GM18858 (cell line): ENCODE data around the gene WFIKKN1.

ENCODE experiments used
- ATAC-seq: cut with Tn5 transposase; IDR thresholded peaks from one replicate; pipeline ENCODE4 v1.9.1; 2021; ENCODE audit not compliant: unreplicated experiment

The WFIKKN1 gene, protein sequence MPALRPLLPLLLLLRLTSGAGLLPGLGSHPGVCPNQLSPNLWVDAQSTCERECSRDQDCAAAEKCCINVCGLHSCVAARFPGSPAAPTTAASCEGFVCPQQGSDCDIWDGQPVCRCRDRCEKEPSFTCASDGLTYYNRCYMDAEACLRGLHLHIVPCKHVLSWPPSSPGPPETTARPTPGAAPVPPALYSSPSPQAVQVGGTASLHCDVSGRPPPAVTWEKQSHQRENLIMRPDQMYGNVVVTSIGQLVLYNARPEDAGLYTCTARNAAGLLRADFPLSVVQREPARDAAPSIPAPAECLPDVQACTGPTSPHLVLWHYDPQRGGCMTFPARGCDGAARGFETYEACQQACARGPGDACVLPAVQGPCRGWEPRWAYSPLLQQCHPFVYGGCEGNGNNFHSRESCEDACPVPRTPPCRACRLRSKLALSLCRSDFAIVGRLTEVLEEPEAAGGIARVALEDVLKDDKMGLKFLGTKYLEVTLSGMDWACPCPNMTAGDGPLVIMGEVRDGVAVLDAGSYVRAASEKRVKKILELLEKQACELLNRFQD

DNA sequence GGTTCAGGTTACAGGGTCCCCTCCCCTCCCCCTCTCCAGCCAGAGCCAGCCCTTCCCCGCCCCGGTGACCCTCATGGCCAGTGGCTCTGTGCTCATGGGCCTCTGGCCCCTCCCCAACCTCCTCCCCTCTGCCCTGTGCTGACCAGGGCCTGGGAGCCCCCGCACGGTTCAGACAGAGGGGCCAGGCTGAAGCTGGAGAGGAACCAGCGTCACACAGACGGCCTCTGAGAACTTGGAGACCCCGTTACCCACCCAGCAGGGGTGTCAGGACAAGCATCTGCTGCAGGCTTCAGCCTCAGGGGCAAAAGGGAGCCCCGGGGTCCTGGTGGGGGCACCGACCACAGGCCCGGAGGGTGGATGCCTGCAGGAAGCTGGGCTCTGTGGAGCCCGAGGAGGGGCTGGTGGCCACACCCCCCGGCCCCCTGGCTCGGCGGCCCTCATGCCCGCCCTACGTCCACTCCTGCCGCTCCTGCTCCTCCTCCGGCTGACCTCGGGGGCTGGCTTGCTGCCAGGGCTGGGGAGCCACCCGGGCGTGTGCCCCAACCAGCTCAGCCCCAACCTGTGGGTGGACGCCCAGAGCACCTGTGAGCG is at the start of gene WFIKKN1:
Gene WFIKKN1 (plus strand): TSS at position 171 of the 591 bp plus-strand sequence. CDS start 269 bp downstream, at position 440.
- ATAC-seq, result no peak

DNA sequence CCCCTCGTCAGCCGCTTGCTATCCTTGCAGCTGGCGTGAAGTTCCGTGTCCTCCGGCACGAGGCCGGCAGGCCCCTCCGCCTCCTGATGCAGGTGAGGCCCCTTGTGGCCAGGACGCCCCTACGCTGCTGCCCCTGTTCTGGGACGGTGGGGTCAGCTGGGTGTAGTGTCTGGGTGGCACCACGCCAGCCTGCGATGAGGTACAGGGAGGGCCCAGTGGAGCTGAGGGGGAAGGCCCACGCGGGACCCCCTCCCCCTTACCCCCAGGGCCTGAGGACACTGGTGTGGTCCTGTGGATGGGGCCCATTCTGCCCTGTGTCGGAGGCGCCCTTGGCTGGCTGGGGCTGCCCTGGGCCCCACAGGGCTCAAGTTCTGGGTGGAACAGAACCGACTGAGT is 48.6 kb upstream of the WFIKKN1 start:
- no peak for ATAC-seq

DNA sequence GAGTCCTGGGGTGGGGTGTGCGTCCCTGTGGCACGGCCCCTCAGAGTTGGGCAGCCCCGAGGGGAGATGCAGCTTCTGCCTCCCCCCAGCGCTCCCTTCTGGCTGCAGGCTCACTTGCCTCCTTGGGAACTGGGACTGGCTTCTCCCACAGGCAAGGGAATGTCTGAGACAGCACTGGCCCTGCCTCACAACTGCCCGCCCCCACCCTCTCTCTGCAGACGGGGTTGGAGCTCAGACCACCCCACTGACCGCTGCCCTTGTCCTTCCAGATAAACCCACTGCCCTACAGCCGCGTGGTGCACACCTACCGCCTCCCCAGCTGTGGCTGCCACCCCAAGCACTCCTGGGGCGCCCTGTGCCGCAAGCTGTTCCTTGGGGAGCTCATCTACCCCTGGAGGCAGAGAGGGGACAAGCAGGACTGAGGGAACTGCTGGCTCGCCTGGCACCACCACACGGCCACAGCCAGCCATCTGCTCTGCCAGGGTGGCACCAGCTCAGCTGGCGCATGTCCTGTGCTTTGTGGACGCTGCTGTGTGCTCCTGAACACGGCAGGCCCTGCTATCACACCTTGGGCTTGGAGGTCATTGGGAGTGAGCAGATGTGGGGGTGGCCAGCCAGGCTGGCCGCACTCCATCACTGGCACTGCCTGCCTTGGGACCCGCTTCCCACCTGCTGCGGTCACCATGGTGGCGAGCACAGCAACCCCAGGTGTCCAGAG is 48.0 kb upstream of the WFIKKN1 start:
- ATAC-seq, result no peak

GRCh38 chr16:583470-583814 is 47.3 kb upstream of the WFIKKN1 start:
- ATAC-seq, result no peak

DNA sequence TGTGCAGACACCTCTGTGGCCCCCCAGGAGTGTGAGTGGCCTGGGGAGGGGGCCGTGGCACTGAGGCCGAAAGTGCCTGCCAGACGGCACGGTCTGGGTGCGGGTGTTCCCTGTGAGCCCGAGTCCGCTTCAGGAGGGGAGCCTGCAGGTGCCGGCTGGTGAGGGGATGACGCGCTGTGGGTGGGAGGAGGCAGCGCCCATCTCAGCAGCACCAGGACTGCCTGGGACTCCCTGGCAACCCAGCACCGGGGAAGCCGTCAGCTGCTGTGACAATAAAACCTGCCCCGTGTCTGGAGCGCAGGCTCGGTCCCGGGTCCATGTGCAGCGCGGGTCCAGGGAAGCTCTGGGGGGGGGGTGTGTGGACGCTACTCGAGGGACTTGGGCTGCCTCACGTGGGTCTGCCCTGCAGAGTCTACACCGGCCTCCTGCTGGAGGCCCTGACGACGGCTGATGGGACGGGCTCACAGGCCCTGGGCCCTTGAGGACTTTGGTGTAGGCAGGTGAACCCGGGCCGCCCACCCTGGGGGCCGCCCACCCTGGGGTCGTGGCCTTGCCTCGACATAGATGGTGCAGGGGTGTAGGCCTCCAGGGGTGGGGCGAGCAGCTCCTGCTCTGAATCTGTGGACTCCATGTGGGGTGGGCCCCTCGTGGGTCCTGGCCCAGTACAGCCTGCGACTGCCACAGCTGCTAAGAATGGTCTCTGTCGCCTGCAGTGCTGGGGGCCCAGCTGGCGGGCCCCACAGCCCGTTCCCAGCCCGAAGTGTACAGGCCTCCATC is 46.8 kb upstream of the WFIKKN1 start:
- no peak for ATAC-seq

GRCh38 chr16:585351-585750 is 45.4 kb upstream of the WFIKKN1 start:
- ATAC-seq, result no peak

- no peak for ATAC-seq
Measured at GRCh38 chr16:586047-586644, 44.6 kb upstream of the WFIKKN1 start.

GRCh38 chr16:586645-587590 is 43.9 kb upstream of the WFIKKN1 start:
- ATAC-seq, result no peak

GRCh38 chr16:588639-588888 is 42.2 kb upstream of the WFIKKN1 start:
- peak; percentile 5 for ATAC-seq

GRCh38 chr16:588889-589657 is 41.7 kb upstream of the WFIKKN1 start:
- ATAC-seq, result peak; percentile 61

DNA sequence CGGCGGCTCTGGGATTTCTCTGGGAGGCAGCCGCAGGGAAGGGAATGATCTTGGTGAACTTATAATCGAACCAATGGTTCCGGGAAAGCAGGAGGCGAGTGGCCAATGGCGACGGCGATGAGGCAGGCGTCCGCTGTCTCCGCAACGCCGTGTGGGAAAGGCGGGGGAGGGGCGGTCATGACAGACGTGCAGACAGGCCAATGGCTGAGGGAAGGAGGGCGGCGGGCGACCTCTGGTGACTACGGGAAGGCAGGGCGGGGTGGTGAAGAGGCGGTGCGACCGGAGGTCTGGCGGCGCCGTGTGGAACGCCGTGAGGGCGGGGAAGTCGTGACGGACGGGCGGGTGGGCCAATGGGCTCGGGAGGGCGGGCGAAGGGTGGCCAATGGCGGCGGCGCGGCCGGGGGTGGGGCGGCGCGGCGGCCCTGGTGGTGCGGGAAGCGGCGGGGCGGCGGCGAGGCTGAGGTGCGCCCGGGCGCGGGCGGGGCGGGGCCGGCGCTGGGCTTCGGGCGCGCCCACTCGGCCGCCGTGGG is 41.1 kb upstream of the WFIKKN1 start, which contains the start of gene RAB40C:
Gene RAB40C (plus strand): TSS at position 409 of the 530 bp plus-strand sequence. CDS start 226 bp downstream, outside the sequence.
- peak; percentile 43 for ATAC-seq

GRCh38 chr16:590188-590814 is 40.5 kb upstream of the WFIKKN1 start:
- ATAC-seq, result no peak

- ATAC-seq, result no peak
Measured at GRCh38 chr16:590815-591200, 40.0 kb upstream of the WFIKKN1 start.

DNA sequence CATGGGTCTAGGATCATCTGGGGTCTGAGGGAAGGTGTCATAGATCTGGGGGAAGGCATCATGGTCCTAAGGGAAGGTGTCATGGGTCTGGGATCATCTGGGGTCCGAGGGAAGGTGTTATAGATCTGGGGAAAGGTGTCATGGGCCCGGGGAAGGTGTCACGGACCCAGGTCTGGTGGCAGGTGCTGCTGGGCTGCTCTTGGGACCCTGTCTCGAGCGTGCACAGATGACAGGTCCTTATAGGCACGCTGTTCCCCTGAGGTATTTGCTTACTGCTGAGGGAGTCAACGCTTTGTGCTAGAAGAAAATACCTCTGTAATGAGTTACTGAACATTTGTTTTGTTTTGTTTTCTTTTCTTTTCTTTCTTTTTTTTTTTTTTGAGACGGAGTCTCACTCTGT is 39.6 kb upstream of the WFIKKN1 start:
- no peak for ATAC-seq

DNA sequence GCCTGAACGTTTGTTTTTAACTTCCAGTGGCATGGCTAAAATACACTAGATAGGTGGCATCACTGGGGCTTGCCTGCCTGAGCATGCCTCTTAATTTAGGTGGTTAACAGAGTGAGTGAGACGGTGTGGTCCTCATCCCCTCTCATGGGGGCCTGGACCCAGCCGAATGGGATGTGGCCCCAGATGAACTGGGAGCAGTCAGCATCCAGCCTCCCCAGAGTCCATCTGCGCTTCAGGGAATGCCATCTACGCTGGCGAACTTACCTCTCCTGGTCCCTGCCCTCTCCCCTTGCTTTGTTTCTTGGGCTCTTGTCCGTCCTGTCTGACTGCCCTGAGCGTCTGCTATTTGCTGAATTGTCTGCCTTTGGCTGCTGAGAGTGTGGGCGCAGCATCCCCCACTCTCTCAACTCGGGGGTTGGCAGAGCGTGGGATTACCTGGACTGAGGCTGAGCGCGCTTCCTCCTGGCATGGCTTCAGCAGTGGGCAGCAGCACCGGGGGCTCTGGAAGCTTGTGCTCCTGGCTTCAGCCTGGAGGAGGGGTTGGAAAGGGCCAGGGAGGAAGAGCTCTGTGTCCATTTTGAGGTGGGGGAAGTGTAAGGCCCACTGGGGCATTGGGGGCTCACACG is 38.8 kb upstream of the WFIKKN1 start:
- ATAC-seq, result no peak

- ATAC-seq, result no peak
Measured at GRCh38 chr16:592518-593306, 38.1 kb upstream of the WFIKKN1 start.

GRCh38 chr16:593406-593805 is 37.4 kb upstream of the WFIKKN1 start:
- no peak for ATAC-seq
